CD4-positive, alpha-beta T cell treated with Interferon gamma for 1 hour (primary cell): Measurements from ENCODE around the gene EMILIN1.
A peak's percentile ranks its signal among the peaks of the same experiment; 100 is the strongest.

Experiments
- DNase-seq: peaks from one replicate; pipeline ENCODE4 v3.0.0-alpha.2; 2020

The EMILIN1 gene

DNA sequence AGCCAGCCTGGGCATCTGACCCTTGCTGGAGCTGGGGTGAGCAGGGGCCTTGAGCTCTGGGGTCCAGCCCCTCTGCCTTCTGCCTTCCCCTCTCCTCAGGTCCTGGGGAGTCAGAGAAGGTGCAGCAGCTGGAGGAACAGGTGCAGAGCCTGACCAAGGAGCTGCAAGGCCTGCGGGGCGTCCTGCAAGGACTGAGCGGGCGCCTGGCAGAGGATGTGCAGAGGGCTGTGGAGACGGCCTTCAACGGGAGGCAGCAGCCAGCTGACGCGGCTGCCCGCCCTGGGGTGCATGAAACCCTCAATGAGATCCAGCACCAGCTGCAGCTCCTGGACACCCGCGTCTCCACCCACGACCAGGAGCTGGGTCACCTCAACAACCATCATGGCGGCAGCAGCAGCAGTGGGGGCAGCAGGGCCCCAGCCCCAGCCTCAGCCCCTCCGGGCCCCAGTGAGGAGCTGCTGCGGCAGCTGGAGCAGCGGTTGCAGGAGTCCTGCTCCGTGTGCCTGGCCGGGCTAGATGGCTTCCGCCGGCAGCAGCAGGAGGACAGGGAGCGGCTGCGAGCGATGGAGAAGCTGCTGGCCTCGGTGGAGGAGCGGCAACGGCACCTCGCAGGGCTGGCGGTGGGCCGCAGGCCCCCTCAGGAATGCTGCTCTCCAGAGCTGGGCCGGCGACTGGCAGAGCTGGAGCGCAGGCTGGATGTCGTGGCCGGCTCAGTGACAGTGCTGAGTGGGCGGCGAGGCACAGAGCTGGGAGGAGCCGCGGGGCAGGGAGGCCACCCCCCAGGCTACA lies 3.8 kb downstream of the EMILIN1 start:
- DNase-seq, result no peak

DNA sequence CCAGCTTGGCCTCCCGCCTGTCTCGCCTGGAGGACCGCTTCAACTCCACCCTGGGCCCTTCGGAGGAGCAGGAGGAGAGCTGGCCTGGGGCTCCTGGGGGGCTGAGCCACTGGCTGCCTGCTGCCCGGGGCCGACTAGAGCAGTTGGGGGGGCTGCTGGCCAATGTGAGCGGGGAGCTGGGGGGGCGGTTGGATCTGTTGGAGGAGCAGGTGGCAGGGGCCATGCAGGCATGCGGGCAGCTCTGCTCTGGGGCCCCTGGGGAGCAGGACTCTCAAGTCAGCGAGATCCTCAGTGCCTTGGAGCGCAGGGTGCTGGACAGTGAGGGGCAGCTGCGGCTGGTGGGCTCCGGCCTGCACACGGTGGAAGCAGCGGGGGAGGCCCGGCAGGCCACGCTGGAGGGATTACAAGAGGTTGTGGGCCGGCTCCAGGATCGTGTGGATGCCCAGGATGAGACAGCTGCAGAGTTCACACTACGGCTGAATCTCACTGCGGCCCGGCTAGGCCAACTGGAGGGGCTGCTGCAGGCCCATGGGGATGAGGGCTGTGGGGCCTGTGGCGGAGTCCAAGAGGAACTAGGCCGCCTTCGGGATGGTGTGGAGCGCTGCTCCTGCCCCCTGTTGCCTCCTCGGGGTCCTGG lies 4.5 kb downstream of the EMILIN1 start:
- no peak for DNase-seq

DNA sequence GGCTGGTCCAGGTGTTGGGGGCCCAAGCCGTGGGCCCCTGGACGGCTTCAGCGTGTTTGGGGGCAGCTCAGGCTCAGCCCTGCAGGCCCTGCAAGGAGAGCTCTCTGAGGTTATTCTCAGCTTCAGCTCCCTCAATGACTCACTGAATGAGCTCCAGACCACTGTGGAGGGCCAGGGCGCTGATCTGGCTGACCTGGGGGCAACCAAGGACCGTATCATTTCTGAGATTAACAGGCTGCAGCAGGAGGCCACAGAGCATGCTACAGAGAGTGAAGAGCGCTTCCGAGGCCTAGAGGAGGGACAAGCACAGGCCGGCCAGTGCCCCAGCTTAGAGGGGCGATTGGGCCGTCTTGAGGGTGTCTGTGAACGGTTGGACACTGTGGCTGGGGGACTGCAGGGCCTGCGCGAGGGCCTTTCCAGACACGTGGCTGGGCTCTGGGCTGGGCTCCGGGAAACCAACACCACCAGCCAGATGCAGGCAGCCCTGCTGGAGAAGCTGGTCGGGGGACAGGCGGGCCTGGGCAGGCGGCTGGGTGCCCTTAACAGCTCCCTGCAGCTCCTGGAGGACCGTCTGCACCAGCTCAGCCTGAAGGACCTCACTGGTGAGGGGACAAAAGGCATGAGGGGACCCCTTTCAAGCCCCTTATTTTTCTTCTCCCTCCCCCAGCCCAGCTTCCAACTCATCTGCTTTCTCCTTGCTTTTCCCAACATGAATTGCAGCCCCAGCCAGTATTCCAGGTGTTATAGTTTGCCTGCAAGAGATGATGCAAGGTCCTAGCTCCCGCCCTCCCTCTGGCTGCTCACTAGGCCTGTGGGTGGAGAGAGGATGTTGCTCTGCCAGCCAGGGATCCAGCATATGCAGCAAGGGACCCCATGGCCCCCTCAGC lies 5.2 kb downstream of the EMILIN1 start:
- no peak for DNase-seq

DNA sequence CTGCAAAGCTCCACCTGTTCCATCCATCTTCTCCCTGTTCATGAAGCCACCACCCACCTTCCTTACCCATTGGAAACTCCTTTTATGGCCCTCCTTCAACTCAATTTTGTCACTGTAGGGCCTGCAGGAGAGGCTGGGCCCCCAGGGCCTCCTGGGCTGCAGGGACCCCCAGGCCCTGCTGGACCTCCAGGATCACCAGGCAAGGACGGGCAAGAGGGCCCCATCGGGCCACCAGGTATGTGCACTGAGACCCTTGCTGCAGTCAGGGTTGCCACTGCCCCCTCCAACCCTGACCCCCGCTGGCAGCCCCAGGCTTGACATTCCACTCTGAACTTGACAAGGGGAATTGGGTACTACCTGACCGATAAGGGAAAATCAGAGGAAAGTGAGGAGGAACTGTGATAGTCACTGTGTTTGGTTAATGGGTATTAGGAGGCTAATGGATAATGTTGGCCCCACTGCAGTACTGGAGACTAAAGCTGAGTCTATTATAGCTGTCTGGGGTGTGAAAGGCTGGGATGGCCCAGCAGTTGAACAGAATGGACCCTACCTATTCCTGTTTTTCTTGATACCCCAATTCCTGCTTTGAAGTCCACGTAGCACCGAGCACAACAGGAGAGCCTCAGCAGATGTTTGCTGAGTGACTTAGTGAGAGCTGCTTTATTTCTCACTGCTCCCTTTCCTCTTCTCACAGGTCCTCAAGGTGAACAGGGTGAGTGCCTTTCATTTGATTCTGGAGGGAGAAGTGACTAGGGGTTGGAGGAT lies 6.1 kb downstream of the EMILIN1 start:
- DNase-seq, result no peak

DNA sequence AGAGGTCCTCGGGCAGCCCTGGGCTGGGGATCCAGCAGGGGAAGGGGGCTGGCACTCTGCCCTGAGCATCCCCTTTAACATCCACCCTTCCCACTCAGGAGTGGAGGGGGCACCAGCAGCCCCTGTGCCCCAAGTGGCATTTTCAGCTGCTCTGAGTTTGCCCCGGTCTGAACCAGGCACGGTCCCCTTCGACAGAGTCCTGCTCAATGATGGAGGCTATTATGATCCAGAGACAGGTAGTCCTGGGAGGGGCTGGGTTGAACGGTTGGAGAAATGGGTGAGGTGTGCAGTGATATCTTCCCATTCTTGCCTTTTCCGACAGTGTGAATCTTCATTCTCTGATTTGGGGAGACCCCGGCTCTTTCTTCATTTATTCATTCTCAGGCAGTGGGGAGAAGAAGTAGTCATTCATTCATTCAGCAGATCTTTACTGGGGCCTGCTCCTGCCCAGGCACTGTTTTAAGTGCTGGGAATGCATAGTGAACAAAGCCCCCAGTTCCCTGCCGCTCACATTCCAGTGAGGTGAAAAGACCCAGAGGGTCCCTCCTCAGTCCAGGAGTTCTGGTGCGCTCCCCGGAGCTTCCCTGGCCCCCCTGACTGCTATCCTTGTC lies 6.8 kb downstream of the EMILIN1 start:
- DNase-seq, result no peak

DNA sequence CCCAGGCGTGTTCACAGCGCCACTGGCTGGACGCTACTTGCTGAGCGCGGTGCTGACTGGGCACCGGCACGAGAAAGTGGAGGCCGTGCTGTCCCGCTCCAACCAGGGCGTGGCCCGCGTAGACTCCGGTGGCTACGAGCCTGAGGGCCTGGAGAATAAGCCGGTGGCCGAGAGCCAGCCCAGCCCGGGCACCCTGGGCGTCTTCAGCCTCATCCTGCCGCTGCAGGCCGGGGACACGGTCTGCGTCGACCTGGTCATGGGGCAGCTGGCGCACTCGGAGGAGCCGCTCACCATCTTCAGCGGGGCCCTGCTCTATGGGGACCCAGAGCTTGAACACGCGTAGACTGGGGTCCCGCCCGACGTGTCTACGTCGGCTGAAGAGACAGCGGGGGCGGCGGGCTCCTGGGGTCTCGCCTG lies 7.3 kb downstream of the EMILIN1 start:
- DNase-seq, result peak; percentile 18

DNA sequence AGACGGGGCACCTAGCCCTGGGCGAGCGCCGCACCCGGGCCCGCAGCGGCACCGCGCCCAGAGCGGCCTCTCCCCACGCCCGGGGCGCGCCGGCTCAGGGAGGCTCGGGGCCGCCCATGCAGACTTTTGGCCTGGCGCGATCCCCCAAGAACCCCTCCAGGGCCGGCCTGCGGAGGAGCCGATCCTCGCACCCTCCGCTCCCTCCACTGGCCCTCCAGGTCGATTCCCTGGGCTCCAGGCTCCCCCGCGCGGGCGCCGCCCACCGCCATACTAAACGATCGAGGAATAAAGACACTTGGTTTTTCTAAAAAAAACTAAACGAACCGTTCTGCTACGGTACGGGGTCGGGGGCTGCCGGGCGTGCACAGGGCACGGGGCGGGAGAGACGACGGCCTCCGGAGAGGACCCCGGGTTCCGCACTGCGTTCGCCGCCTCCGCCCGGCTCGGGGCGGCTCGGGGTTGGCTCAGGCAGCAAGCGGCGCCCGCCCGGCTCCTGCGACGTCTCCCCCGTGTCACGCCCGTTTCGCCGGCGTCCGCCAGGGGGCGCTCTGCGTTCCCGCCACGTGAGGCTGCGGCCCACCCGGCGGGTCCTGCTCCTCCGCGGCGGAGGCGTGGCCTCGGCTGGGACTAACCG lies 7.8 kb downstream of the EMILIN1 start:
- DNase-seq, result peak; percentile 96

DNA sequence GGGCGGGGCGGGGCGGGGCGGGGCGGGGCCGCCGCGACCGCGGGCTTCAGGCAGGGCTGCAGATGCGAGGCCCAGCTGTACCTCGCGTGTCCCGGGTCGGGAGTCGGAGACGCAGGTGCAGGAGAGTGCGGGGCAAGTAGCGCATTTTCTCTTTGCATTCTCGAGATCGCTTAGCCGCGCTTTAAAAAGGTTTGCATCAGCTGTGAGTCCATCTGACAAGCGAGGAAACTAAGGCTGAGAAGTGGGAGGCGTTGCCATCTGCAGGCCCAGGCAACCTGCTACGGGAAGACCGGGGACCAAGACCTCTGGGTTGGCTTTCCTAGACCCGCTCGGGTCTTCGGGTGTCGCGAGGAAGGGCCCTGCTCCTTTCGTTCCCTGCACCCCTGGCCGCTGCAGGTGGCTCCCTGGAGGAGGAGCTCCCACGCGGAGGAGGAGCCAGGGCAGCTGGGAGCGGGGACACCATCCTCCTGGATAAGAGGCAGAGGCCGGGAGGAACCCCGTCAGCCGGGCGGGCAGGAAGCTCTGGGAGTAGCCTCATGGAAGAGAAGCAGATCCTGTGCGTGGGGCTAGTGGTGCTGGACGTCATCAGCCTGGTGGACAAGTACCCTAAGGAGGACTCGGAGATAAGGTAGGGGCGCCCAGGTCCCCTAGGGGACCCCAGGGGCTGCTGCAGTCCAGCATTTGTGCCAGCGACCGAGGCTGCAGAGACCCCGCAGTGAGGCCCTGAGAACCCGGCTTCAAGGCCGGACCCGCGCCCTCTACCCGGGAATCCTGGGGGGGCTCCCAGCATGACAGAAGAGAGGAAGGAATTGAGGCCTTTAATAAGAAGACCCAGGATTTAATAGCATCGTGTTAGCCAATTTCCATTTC lies 8.5 kb downstream of the EMILIN1 start, which contains the start of gene KHK:
TSS of gene KHK (plus strand) at position 49 of the 870 bp plus-strand sequence. CDS start at position 537, 488 bp downstream.
- DNase-seq, result no peak

DNA sequence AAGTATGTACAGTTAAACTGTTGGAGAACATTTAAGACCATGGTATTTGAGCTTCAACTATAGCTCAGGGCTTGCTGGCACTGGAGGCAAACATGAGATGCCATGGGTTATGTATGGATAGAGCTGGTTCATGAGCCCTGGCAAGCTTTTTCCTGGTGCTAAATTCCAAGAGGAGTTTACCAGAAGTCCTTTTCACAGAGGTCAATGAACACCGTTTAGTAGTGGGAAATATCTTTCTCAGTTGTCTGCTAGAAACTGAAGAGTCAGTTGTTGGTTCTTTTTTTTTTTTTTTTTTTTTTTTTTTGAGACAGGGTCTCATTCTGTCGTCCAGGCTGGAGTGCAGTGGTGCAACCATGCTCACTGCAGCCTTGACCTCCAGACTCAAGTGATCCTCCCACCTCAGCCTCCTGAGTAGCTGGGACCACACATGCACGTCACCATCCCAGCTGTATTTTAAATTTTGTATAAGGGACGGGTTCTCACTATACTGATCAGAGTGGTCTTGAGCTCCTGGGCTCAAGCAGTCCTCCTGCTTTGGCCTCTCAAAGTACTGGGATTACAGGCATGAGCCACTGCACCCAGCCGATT lies 9.5 kb downstream of the EMILIN1 start:
- no peak for DNase-seq

DNA sequence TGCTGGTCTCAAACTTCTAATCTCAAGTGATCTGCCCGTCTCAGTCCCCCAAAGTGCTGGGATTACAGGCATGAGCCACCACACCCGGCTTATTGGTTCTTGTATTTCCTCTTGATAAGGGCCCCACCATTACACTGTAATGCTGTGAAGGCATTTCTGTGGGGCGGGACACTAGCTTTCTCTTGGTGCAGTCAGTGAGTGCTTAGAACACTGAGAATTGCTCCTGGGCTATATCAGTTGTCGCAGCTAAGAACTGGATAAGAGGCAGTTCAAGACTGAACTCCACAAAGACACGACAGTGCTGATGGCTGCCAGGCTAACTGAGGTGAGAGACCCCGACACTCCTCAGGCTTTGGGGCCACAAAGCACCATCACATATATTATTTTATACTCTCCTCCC lies 10.2 kb downstream of the EMILIN1 start:
- DNase-seq, result no peak

DNA sequence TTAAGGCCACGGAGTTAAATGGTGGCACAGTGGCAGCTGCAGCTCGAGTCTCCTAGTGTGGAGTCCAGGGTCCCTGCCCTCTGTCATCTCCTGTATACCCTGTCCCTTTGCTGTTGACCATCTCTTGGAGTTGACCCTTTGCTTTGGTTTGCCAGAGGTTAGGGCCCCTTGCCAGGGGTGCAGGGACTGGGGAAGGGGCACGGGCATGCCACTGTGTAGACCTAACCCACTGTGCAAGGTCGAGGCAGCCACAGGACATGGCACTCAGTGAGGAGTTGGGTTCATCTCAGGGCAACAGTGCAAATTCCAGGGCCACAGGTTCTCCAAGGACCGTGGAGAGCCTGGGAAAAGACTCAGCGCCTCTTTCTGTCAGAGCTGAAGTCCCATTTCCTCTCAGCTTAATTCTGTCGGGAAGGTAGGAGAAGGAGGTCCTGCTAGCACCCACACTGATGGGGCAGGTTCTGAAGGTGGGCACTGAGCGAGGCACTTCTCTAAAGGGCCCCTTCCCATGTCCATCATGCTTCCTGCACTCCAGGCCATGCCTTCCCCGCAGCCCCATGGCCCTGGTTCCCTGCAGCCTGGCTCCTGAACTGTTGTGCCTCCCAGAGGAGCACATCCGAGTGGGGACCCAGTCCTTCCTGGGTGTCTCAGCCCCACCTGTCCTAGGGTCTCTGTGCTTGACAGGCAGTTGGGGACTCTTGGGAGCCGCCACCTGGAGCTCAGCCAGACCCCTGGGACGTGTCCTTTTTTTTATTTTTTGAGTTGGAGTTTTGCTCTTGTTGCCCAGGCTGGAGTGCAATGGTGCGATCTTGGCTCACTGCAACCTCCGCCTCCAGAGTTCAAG lies 10.9 kb downstream of the EMILIN1 start:
- no peak for DNase-seq

DNA sequence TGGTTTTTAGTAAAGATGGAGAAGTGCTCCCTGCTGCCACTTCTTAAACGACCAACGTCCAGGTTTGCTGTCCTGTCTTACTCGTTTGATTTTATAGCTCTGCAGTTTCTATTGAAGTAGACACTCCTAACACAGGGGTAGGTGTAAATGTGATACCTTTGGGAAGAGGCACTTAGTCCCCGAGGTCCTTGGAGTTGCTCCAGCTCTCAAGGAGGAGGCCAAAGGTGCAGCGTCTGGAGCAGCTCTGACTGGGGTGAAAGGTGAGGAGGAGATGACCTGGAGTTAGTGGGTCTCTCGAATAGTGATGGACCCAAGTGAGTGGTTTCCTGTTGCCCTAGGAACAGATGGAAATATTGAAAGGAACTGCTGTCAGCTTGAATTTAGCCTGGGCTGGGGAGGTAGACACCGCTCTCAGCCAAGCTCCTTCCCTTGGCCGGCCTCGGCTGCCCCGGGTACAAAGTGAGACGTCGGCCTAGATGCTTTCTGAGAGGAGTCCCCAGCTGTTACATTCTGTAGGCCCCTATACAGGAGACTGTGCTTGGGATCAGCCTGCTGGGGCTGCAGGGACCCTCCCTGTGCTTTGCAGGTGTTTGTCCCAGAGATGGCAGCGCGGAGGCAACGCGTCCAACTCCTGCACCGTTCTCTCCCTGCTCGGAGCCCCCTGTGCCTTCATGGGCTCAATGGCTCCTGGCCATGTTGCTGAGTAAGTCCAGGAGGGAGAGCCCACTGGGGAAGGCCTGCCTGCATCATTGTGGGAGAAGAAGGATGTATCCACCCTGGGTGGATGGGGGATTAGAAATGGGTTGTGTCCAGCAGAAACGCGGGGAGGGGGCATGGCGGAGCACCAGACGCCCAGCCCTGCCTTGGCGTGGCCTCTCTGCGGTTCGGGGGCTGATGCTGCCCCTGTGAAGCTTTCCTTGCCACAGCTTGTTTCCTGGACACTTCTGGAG lies 13.6 kb downstream of the EMILIN1 start:
- DNase-seq, result no peak

DNA sequence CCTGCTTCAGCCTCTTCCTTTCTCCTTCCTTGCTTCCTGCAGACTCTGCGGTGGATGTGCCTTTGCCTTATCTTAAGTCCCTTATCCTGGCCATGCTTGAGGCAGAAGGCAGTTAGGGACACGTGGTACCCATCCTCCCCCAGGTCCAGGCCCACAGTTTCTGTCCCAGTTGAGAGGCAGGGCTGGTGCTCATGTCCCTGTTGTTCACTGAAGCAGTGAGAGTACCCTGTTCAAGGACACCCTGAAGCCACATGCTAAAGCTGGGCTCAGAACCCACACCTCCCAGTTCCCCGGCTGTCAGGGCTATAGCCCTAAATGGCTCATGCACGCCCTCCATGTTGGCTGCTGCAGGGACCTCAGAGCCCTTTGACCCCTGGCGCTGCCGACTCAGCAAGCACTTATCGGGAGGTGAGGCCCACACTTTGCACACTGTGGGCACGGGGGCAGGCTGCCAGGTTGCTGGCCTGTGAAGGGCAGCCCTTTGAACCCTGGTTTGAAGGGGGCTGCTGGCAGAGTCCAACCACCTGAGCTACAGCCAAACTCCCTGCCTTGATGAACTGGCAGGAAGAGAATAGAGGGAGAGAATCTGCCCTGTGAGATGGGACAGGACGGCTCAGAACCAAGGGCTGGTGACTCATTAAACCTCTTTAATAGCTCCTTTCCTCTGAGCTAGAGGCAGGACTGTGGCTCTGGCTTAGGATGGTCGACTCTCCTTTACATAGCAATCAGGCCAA lies 14.4 kb downstream of the EMILIN1 start:
- DNase-seq, result no peak

DNA sequence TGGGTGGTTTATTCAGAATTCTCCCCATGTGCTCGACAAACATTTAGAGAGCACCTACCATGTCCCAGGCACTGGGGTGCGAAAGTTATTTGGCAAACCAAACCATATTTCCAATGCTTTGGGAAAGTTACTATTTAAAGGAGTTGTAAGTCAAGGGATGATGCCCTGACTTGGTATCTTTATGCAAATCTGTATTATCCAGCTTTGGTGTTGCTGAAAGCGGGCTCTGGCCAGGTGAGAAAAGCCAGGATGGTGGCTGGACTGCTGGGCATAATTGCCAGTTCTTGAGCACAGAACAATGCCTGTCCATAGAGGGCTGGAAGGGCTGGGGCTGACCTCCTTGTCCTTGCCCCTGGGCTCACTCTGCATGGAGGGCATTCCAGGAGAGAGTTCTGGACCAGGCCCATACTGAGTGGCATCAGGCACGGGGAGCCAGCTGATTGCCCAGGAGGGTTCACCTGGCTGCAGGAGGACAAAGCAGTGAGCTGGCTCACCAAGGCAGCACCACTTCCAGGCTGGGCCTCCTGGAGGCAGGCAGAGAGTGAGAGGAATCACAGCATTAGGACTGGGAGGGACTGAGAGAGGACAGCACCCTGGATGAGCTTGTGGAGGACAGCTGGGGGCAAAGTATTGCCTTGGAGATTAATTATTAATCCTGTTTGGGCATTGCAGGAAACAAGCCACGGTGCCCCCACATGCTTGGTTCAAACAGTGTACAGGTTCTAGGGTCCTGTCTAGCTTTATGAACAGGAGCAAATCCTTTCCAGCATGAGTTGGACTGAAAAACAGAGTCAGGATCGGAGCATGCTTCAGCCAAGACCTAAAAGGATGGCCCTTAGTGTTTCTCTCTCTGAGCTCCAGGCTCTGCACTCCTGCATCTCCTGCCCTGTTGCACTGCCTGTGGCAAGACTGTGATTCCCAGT lies 15.3 kb downstream of the EMILIN1 start:
- DNase-seq, result no peak

DNA sequence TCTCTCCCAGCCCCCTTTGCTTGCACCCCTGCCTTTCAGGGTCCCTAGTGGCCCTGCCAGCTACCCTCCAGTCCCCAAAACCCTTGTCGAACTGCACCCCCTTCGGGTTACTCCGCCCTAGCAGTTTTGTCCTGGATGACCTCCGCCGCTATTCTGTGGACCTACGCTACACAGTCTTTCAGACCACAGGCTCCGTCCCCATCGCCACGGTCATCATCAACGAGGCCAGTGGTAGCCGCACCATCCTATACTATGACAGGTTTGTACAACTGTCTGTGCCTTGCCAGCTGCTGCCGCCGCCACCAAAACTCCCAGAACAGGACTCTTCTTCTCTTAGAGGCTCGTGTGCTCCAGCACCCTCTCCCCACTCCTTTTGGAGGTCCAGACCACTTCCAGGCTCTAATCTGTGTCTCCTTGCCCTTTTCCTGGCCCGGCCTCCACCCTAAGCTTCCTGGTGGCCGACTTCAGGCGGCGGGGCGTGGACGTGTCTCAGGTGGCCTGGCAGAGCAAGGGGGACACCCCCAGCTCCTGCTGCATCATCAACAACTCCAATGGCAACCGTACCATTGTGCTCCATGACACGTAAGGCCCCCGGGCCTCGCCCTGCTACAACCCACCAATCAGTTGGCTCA lies 16.1 kb downstream of the EMILIN1 start:
- no peak for DNase-seq

DNA sequence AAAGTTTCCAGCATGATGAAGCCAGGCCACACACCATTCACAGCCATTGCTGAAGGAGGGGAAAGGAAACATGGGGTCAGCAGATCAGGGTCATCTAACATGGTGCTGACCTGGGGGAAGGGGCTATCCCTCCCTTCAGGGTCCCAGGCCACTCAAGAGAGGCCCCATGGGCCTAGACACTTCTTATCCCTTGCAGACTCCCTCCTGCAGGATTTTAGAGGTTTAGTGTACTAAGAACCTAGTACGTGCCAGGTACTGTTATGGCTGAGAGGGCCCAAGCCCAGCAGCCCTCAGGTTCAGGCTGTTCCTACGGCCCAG lies 17.0 kb downstream of the EMILIN1 start:
- DNase-seq, result no peak
